C4-2B (cell line): Measurements from ENCODE around the gene ZNF536.

Experiments used
- ZFX ChIP-seq: fragments of 450-650 bp; IDR thresholded peaks from 2 replicates; pipeline ENCODE4 v1.6.1; 2017
- TF ChIP-seq, protein P1 (sequence below): fragments of 450-650 bp; conservative IDR thresholded peaks from 2 replicates; pipeline ENCODE4 v1.5.1; 2017; ENCODE audit warnings: mild to moderate bottlenecking

- TF ChIP-seq, protein P1, sequence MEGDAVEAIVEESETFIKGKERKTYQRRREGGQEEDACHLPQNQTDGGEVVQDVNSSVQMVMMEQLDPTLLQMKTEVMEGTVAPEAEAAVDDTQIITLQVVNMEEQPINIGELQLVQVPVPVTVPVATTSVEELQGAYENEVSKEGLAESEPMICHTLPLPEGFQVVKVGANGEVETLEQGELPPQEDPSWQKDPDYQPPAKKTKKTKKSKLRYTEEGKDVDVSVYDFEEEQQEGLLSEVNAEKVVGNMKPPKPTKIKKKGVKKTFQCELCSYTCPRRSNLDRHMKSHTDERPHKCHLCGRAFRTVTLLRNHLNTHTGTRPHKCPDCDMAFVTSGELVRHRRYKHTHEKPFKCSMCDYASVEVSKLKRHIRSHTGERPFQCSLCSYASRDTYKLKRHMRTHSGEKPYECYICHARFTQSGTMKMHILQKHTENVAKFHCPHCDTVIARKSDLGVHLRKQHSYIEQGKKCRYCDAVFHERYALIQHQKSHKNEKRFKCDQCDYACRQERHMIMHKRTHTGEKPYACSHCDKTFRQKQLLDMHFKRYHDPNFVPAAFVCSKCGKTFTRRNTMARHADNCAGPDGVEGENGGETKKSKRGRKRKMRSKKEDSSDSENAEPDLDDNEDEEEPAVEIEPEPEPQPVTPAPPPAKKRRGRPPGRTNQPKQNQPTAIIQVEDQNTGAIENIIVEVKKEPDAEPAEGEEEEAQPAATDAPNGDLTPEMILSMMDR: no peak
- no peak for TF ChIP-seq ZFX
Measured at GRCh38 chr19:30567536-30568232, 195.5 kb downstream of the ZNF536 start.
